HepG2 (cell line): Measurements from ENCODE around the gene SLC29A1. TPM values are rescaled to one million over a fixed set of nuclear protein-coding genes. Genes with fewer than 3 reads are reported as not detected.

Experiments used
- BRD4 ChIP-seq: sonication (generic); formaldehyde crosslinking; IDR thresholded peaks from 2 replicates; pipeline ENCODE4 v1.4.0; 2020; ENCODE audit warnings: missing genetic modification reagents
- CBX1 ChIP-seq: IDR thresholded peaks from one replicate; pipeline ENCODE4 v1.6.1; 2016; ENCODE audit warnings: antibody characterized with exemption, low read depth
- GABPB1 ChIP-seq: IDR thresholded peaks from 2 replicates; pipeline ENCODE4 v1.6.1; 2016; ENCODE audit warnings: mild to moderate bottlenecking, missing genetic modification reagents, moderate library complexity, missing compliant biosample characterization
- HDAC2 ChIP-seq: sonication (generic); formaldehyde crosslinking; IDR thresholded peaks from 2 replicates; pipeline ENCODE4 v1.4.0; 2020; ENCODE audit warnings: missing genetic modification reagents
- HOXA3 ChIP-seq: sonication (generic); formaldehyde crosslinking; IDR thresholded peaks from 2 replicates; pipeline ENCODE4 v1.5.0; 2020; ENCODE audit warnings: missing genetic modification reagents
- KDM5A ChIP-seq: fragments of 200-600 bp; sonication (generic); IDR thresholded peaks from 2 replicates; pipeline ENCODE4 v1.7.0; 2018; ENCODE audit warnings: antibody characterized with exemption, mild to moderate bottlenecking, low read length, borderline replicate concordance
- MBNL3 ChIP-seq: fragments of 250-450 bp; sonication (Bioruptor Pico); conservative IDR thresholded peaks from 2 replicates; pipeline ENCODE4 v1.8.0; 2022; ENCODE audit warnings: mild to moderate bottlenecking, inconsistent platforms
- POLR2AphosphoS5 ChIP-seq: IDR thresholded peaks from 2 replicates; pipeline ENCODE4 v1.6.1; 2012; ENCODE audit warnings: low read depth, low read length
- SAP130 ChIP-seq: IDR thresholded peaks from 2 replicates; pipeline ENCODE4 v1.6.1; 2016; ENCODE audit warnings: low read depth
- SRSF4 ChIP-seq: fragments of 200-400 bp; formaldehyde crosslinking; IDR thresholded peaks from one replicate; pipeline ENCODE4 v1.6.1; 2018; ENCODE audit warnings: mild to moderate bottlenecking, low read depth, low read length, moderate library complexity; ENCODE audit not compliant: poor library complexity, severe bottlenecking
- XBP1 ChIP-seq: sonication (generic); formaldehyde crosslinking; IDR thresholded peaks from 2 replicates; pipeline ENCODE4 v1.5.0; 2020; ENCODE audit warnings: missing genetic modification reagents
- ZNF33B ChIP-seq: sonication (generic); formaldehyde crosslinking; IDR thresholded peaks from 2 replicates; pipeline ENCODE4 v1.5.1; 2020; ENCODE audit warnings: mild to moderate bottlenecking, missing genetic modification reagents
- ZNF451 ChIP-seq: sonication (generic); formaldehyde crosslinking; IDR thresholded peaks from 2 replicates; pipeline ENCODE4 v1.5.0; 2020; ENCODE audit warnings: mild to moderate bottlenecking, missing genetic modification reagents
- ZNF660 ChIP-seq: sonication (generic); formaldehyde crosslinking; IDR thresholded peaks from 2 replicates; pipeline ENCODE4 v1.5.1; 2020; ENCODE audit warnings: mild to moderate bottlenecking, low read depth, missing genetic modification reagents, borderline replicate concordance
- ZNF678 ChIP-seq: sonication (generic); formaldehyde crosslinking; IDR thresholded peaks from 2 replicates; pipeline ENCODE4 v1.4.0; 2020; ENCODE audit warnings: mild to moderate bottlenecking, missing genetic modification reagents
- ZNF749 ChIP-seq: sonication (generic); formaldehyde crosslinking; IDR thresholded peaks from 2 replicates; pipeline ENCODE4 v1.8.0; 2022; ENCODE audit warnings: mild to moderate bottlenecking, missing genetic modification reagents, moderate library complexity, borderline replicate concordance
- ZNF766 ChIP-seq: sonication (generic); formaldehyde crosslinking; IDR thresholded peaks from 2 replicates; pipeline ENCODE4 v1.5.0; 2020; ENCODE audit warnings: missing genetic modification reagents, borderline replicate concordance
- polyA plus RNA-seq, 8 experiments: library from polyadenylated mRNA; depleted of rRNA in 3 of 8; stranded (reverse) in 7 of 8; unstranded in 1 of 8; fragments of >200 nt; fragmentation: Illumina TruSeq in 4 of 8; extraction: Trizol in 4 of 8; gene quantifications; 2 replicates each; pipeline versions ENCODE4 v1.2.1 to v1.2.3, GENCODE V29; 2011 to 2016; ENCODE audit warnings: low read depth in 4 of 8, missing spikeins in 1 of 8, mixed read lengths in 1 of 8; ENCODE audit not compliant: insufficient read depth in 1 of 8
- total RNA-seq, 5 experiments: library from RNA; depleted of rRNA; stranded (reverse); fragments of >200 nt; fragmentation: Illumina TruSeq; extraction: Trizol; gene quantifications; 2 replicates each; pipeline ENCODE4 v1.2.3, GENCODE V29; 2016; ENCODE audit warnings: low read depth in 1 of 5
- TF ChIP-seq, protein P1 (sequence below): sonication (generic); formaldehyde crosslinking; IDR thresholded peaks from 2 replicates; pipeline ENCODE4 v1.4.0; 2020; ENCODE audit warnings: missing genetic modification reagents; ENCODE audit errors: not compliant biosample characterization
- TF ChIP-seq, protein P2 (sequence below): sonication (generic); formaldehyde crosslinking; IDR thresholded peaks from 2 replicates; pipeline ENCODE4 v1.8.1; 2023; ENCODE audit warnings: missing genetic modification reagents, mild to moderate bottlenecking, borderline replicate concordance
- TF ChIP-seq, protein P3 (sequence below): sonication (generic); formaldehyde crosslinking; IDR thresholded peaks from 2 replicates; pipeline ENCODE4 v1.4.0; 2020; ENCODE audit warnings: missing genetic modification reagents, borderline replicate concordance
- TF ChIP-seq, protein P4 (sequence below): sonication (generic); formaldehyde crosslinking; IDR thresholded peaks from 2 replicates; pipeline ENCODE4 v1.4.0; 2020; ENCODE audit warnings: mild to moderate bottlenecking, missing genetic modification reagents

Gene SLC29A1
- total and polyA plus RNA-seq, 2 of the 13 experiments (the other 11 are each of a cell fraction or from before 2014, with no cell fraction given) = 43.2 to 106 TPM

DNA sequence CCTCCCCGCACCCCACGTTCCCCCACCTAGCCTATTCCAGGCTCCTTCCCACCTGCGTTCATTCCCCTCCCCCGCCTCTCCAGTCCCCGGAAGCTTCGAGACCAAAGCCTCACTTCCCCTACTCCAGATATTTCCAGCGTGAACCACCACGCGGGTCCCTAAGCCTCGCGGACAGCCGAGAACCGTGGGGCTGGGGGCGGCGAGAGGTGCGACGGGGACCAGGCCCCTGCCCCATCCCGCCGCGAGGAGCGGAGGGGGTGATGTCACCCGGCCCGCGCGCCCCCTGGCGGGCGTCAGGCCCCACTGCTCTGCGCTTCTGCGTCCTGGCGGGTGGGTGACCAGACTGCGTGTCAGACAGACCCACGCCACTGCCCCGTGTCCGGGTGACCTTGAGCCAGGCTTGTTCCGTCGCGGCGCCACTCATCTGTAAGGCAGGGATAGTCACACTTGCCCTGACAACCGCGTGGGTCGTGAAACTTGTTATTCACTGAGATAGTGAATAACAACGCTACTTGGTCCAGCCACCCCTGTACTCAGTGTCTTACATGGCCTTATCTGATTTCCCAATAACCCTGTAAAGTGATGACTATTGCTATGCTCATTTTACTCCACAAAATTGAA, 14.5 kb downstream of the SLC29A1 start (continued):
- TF ChIP-seq, protein P1, sequence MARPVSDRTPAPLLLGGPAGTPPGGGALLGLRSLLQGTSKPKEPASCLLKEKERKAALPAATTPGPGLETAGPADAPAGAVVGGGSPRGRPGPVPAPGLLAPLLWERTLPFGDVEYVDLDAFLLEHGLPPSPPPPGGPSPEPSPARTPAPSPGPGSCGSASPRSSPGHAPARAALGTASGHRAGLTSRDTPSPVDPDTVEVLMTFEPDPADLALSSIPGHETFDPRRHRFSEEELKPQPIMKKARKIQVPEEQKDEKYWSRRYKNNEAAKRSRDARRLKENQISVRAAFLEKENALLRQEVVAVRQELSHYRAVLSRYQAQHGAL (CRISPR knock-in tag) = peak; percentile 28
- 0 out of 2 replicates have a peak, but pooled peaks have one; percentile 3 for TF ChIP-seq POLR2AphosphoS5
- TF ChIP-seq ZNF749 (CRISPR knock-in tag) = 0 out of 2 replicates have a peak, but pooled peaks have one; percentile 53
- no peak for TF ChIP-seq MBNL3 (CRISPR knock-in tag)
- TF ChIP-seq BRD4 (CRISPR knock-in tag) = no peak; the same call in 1 of the 2 replicates
- peak; percentile 63; the same call in 1 of the 2 replicates for TF ChIP-seq ZNF451 (CRISPR knock-in tag)
- peak; percentile 84; the same call in 1 of the 2 replicates for TF ChIP-seq GABPB1 (CRISPR knock-in tag)
- no peak for TF ChIP-seq XBP1 (CRISPR knock-in tag)
- TF ChIP-seq ZNF660 = peak; percentile 63; the same call in 1 of the 2 replicates
- TF ChIP-seq, protein P2, sequence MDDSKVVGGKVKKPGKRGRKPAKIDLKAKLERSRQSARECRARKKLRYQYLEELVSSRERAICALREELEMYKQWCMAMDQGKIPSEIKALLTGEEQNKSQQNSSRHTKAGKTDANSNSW (CRISPR knock-in tag) = peak; percentile 85; the same call in 1 of the 2 replicates
- peak; percentile 61 for TF ChIP-seq SAP130 (CRISPR knock-in tag)
- TF ChIP-seq HDAC2 (CRISPR knock-in tag) = peak; percentile 44; the same call in 1 of the 2 replicates
- TF ChIP-seq ZNF678 (CRISPR knock-in tag) = 0 out of 2 replicates have a peak, but pooled peaks have one; percentile 62
- TF ChIP-seq ZNF766 (CRISPR knock-in tag) = peak; percentile 85; the same call in 1 of the 2 replicates
- TF ChIP-seq SRSF4 = no peak
- TF ChIP-seq, protein P3, sequence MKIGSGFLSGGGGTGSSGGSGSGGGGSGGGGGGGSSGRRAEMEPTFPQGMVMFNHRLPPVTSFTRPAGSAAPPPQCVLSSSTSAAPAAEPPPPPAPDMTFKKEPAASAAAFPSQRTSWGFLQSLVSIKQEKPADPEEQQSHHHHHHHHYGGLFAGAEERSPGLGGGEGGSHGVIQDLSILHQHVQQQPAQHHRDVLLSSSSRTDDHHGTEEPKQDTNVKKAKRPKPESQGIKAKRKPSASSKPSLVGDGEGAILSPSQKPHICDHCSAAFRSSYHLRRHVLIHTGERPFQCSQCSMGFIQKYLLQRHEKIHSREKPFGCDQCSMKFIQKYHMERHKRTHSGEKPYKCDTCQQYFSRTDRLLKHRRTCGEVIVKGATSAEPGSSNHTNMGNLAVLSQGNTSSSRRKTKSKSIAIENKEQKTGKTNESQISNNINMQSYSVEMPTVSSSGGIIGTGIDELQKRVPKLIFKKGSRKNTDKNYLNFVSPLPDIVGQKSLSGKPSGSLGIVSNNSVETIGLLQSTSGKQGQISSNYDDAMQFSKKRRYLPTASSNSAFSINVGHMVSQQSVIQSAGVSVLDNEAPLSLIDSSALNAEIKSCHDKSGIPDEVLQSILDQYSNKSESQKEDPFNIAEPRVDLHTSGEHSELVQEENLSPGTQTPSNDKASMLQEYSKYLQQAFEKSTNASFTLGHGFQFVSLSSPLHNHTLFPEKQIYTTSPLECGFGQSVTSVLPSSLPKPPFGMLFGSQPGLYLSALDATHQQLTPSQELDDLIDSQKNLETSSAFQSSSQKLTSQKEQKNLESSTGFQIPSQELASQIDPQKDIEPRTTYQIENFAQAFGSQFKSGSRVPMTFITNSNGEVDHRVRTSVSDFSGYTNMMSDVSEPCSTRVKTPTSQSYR (CRISPR knock-in tag) = peak; percentile 80
- TF ChIP-seq, protein P4, sequence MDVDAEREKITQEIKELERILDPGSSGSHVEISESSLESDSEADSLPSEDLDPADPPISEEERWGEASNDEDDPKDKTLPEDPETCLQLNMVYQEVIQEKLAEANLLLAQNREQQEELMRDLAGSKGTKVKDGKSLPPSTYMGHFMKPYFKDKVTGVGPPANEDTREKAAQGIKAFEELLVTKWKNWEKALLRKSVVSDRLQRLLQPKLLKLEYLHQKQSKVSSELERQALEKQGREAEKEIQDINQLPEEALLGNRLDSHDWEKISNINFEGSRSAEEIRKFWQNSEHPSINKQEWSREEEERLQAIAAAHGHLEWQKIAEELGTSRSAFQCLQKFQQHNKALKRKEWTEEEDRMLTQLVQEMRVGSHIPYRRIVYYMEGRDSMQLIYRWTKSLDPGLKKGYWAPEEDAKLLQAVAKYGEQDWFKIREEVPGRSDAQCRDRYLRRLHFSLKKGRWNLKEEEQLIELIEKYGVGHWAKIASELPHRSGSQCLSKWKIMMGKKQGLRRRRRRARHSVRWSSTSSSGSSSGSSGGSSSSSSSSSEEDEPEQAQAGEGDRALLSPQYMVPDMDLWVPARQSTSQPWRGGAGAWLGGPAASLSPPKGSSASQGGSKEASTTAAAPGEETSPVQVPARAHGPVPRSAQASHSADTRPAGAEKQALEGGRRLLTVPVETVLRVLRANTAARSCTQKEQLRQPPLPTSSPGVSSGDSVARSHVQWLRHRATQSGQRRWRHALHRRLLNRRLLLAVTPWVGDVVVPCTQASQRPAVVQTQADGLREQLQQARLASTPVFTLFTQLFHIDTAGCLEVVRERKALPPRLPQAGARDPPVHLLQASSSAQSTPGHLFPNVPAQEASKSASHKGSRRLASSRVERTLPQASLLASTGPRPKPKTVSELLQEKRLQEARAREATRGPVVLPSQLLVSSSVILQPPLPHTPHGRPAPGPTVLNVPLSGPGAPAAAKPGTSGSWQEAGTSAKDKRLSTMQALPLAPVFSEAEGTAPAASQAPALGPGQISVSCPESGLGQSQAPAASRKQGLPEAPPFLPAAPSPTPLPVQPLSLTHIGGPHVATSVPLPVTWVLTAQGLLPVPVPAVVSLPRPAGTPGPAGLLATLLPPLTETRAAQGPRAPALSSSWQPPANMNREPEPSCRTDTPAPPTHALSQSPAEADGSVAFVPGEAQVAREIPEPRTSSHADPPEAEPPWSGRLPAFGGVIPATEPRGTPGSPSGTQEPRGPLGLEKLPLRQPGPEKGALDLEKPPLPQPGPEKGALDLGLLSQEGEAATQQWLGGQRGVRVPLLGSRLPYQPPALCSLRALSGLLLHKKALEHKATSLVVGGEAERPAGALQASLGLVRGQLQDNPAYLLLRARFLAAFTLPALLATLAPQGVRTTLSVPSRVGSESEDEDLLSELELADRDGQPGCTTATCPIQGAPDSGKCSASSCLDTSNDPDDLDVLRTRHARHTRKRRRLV (CRISPR knock-in tag) = peak; percentile 39
- peak; percentile 79 for TF ChIP-seq CBX1
- TF ChIP-seq KDM5A = peak; percentile 75; the same call in 1 of the 2 replicates
- peak; percentile 81; the same call in 1 of the 2 replicates for TF ChIP-seq ZNF33B (CRISPR knock-in tag)
- peak; percentile 32; the same call in 1 of the 2 replicates for TF ChIP-seq HOXA3 (CRISPR knock-in tag)
